NCI-H2227 (cell line): Measurements from ENCODE around the gene TCP1.
"Not testable (repeated sequence)": the region's sequence is repeated elsewhere in the genome, so short reads cannot be mapped to it uniquely, and the experiment has no call there.

Experiments
- DNase-seq: peaks from one replicate; lab custom pipeline; 2025; ENCODE audit not compliant: unreplicated experiment; lab: John Stamatoyannopoulos, UW

Gene TCP1

DNA sequence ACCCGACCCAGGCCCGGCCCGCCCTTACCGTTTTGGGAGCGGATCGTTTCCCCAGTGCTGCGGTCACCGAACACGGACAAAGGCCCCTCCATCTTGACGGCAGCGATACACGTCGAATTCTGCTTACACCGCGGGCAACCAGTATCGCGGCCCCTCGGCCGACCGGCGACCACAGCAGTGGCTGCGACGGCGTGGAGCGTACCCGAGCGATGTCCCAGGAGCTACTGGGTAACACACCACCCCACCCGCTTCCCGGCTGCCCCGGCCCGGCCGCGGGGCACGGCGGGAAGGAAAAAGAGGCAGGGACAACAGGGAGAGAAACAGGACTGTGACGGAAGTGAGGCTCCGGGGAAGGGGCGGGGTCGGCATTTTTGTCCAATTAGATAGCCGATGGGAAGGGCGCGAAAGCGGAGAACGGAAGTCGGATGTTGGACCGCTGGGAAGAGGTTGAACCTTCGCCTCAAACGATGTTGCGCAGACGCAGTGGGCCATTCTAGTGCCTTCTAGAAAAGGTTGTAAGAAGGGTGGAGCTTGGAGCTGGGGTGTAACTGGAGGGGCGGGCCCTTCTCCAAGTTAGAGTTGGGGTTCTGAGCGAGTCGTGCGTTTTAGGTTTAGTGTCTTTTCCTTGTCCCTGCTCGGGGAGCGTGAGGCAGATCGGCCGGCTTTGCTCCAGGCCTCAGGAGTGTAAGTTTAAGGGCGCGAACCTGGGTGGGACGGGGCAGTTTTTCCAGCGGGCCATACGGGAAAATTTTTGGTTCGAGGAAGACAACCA is at the start of gene TCP1:
Gene TCP1, minus strand, starts transcription at position 226 of the 772 bp plus-strand sequence. Its CDS starts 134 bp downstream, at position 92.
- peak; percentile 98 for DNase-seq

DNA sequence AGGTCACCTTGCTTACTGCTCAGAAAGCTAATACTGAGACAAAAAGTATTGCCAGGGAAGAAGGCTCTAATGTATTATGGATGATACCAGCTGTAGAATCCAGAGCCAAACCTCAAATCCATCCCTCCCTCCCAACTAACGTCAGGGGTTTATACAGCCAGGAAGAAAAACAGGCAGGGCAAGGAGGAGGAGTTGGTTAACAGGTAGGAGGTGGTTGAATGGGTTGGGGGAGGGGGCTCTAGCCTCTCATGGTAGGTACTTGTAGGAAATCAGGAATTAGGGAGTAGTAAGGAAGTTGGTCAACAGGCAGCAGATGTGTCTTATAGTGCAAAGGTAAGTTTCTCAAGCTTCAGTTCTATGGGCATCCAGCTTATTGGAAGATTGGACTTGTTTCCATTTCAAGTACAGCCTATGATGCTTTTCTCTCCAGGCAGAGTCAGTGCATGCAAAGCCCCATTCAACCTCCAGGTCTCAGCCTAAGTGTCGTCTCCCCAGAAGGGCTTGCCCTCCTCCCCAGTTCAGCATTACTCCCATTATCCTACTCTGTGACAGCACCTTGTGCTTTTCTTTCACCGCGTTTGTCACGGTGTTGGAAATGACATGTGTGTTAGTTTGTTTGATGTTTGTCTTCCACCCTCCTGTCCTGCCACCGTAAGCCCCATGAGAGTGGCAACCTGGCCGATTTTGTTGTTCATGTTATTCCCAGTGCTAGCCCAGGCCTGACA is 48.8 kb upstream of the TCP1 start:
- DNase-seq, result no peak

DNA sequence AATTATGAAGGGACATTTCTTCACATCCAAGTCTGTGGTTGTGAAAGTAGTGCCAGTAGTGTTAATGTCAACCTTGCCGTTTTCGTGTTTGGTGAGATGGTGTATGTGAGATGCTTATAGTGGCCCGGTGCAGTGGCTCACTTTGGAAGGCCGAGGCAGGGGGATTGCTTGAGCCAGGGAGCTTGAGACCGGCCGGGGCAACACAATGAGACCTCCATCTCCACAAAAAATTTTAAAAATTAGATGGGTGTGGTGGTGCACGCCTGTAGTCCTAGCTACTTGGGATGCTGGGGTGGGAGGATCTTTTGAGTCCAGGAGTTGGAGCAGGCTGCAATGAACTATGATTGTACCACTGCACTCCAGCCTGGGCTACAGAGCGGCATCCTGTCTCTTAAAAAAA is 48.1 kb upstream of the TCP1 start:
- no peak for DNase-seq

DNA sequence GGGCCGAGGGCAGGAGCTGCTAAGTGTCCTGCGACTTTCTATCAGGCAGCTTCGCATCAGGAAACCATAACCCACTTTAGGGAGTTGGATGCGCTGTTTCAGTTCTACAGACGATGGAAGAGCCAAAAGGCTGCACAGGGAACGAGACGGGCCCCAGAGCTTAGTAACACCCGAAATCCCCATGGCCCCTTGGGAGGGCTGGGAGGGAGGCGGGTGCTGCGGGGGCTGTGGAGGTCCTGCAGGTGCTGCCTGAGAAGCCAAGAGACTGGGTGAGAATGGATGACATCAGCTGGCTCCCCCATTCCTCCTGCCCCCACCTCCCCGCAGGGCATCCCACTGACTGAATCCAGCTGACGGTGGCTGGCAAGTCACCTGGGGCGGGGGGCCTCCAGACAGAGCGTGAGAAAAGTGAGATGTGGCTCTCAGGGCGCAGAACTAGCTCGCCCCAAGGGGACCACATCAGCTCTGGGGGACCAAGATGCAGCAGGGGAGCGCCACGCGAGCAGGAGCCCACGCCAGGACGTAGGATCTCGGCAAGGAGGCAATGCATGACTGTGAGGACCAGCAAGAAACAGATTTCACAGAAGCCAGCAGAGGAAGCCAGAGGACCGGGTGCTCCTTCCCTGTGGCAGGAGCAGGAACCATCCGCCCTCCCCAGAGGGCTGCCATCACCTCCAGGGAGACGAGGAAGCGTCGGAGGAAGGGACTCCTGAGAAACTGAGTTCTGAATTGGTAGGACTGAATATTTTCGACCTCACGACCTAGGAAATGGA is 47.5 kb upstream of the TCP1 start:
- DNase-seq, result no peak

DNA sequence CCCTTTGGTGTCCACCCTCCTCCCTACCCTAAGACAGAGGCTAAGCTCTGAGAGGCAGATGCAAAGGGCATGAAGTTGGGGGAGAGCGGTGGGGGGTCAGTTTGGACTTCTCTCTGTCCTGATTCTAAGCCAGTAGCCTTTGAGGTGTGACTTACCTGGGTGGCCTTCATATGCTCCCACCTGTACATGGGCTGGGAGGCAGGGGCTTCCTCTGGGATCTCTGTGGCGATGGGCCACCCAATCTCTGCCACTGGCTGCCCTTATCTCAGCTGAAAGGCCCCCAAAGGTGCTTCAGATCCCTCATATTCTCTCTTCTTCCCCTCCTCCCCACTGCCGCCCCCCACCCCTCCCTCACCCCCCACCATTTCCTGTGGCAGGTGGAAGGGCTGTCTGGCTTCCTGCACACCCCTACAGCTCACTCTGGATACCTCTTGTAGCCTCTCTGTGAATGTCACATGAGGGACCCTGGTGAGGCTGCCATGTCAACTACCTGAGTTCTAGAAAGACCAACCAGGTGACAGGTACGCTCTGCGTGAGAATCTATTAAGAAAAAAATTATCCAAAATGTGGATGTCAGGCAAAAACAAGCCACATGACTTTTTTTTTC is 44.7 kb upstream of the TCP1 start:
- no peak for DNase-seq

DNA sequence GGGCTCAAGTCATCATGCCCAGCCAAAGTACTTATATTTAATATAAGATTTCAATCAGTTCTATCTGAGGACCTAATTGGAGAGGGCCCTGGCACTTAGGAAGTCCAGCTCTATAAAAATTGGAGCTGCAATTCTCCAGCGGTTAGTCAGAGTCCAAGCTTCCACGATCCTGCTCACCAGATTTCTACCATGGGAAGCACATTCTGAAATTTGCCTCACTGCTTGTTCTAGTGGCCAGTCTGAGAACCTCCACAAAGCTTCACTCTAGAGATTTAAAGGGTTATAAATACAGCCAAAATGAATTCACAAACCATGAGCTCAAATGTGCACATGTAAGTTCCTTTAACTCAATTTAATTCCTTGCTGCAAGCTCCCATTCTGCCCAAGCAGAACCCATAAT is 44.2 kb upstream of the TCP1 start:
- no peak for DNase-seq

DNA sequence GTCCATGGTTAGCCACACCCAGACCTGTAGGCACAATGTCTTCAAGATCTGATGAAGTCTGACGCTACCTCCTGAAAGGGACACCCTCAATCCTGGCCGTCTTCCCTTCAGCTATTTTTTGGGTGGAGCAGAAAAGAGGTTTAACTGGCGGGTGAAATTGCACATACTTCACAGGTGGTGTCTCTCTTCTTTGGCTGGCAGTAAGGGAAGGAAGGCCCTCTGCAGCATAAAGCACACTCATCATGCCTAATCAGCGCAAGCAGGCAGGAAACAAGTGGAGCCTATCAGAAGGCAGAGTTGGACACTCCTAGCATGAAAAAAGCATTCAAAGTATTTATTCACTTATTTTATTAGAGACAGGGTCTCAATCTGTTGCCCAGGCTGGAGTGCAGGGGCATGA is 43.5 kb upstream of the TCP1 start:
- no peak for DNase-seq

DNA sequence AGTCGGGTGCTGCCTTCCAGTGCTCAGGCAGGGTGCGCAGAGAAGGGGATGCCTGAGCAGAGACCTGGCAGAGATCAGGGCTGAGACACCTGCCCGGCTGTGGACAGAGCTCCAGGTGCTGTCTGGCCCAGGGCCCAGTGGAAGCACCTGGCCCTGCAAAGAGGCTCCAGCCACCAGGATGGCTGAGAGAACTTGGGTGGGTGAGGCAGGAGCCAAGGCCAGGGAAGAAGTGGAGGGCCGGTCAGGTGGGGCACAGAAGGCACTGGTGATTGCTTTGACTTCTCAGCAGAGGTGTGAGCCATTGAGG is 41.9 kb upstream of the TCP1 start:
- no peak for DNase-seq

DNA sequence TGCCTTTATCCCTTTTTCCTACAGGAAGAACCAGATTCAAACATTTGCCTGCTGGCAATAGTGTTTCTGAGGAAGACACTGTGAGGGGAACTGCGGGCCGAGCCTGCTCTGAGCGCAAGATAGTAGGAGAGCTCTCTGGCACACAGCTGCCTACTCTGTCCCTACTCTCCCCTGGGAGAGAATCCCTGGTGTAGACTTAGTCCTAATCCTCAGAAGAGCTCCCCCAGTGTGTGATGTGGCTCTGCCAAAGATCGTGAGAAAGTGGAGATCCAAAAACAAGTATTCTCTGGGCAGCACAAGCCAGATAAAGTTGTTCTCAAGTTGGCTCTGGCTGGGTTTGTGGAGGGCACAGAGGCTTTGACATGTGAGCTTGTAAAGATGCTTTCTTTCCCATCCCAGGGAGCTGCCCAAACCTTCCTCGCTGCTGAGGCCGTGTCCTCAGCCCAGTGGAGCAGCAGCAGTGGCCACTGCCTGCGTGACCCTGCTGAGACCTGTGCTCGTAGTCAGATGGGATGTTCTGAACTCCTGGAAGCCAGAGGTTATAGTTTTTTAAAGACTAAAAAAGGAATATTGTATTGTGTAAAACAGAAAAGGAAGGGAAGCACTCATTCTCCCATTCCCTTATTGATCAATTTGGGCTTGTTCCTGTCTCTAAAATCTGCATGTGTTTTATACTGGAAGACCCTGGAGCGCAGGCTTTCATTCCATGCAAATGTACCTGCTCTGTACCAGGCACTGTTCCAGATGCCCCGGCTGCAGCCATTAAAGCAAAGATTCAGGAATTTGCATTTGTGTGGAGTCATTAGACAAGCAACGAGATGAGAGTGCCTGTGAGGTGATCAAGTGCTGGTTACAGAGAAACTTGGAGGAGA is 41.3 kb upstream of the TCP1 start:
- DNase-seq, result no peak

DNA sequence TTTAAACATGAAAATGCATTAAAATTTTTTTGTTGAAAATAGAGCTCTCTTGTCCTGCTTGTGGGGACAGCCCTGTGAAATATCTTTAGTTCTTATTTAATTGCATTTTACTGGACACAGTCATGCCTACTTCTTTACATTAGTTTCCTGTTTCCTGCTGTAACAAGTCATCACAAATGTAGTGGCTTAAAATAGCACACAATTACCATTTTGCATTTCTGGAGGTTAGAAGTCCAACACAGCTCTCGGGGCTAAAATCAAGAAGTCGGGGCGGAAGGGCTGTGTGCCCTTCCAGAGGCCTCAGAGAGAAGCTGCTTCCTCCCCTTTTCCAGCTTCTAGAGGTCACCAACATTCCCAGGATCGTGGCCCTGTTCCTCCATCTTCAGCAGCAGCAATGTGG is 40.1 kb upstream of the TCP1 start:
- DNase-seq, result no peak

DNA sequence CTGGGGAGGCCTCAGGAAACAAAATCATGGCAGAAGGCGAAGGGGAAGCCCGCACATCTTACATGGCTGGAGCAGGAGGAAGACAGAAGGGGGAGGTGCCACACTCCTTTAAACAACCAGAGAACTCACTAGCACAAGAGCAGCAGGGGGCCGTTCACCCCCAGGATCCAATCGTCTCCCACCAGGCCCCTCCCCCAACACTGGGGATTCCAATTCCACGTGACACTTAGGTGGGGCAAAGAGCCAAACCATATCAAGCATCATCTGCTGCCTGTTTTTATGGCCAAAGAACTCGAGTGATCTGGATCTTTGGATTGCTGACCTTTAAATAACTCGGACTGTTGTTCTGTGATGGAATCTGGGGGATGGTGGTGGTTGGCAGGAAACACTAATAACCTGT is 38.7 kb upstream of the TCP1 start:
- no peak for DNase-seq

DNA sequence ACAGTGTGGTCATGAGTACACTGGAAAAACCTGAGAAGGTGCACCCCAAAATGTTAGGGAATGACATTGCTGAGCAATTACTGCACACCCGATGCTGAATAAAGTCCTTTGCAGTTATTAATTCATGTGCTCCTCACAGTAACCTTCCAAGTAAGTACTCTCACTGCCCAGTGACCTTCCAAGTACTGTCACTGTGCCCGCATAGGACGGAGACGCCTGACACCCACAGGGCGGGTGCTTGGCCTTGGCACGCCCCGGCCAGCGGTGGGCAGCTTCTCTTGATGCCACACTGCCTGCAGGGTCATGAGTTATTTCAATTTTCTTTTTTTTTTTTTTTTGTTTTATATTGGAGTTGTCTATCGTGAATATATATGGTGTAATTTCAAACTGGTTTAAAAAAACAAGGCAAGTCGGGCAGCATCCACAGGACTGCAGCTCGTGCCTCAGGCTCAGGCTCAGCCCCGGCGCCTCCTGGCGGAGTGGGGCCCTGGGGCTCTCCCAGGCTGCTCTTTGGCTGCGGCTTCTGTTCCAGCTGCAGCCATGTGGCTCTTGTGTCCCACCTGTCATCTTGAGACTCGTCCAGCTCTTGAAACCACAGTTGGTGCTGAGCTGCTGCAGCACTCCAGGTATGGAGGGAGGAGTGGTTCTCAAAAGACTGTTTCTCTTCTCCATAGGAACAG is 37.7 kb upstream of the TCP1 start:
- no peak for DNase-seq

DNA sequence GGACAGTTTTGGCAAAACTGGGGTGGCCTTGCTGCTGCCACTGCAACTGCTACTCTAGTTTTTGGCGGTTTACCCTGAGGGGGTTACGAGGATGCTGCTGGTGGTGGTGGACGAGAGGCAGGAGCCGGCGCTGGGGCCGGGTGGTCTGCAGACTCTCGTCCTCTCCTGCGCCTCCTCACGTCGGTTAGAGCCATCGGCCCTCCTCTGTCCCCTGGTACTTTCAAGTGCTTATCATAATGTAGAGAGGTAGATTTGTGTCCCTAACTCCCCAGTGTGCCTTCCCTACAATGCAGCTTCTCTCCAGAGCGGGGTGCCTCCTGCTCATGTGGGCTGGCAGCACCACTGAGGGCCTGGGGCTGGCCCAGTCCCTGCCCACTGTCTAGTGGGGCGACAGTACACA is 36.6 kb upstream of the TCP1 start:
- no peak for DNase-seq

DNA sequence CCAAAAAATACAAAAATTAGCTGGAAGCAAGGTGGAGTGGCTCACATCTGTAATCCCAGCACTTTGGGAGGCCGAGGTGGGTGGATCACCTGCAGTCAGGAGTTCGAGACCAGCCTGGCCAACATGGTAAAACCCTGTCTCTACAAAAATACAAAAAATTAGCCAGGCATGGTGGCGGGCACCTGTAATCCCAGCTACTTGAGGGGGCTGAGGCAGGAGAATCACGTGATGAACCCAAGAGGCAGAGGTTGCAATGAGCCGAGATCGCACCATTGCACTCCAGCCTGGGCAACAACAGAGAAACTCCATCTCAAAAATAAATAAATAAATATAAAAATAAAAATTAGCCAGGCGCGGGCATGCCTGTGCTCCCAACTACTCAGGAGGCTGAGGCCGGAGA is 35.3 kb upstream of the TCP1 start:
- not testable (repeated sequence) for DNase-seq

DNA sequence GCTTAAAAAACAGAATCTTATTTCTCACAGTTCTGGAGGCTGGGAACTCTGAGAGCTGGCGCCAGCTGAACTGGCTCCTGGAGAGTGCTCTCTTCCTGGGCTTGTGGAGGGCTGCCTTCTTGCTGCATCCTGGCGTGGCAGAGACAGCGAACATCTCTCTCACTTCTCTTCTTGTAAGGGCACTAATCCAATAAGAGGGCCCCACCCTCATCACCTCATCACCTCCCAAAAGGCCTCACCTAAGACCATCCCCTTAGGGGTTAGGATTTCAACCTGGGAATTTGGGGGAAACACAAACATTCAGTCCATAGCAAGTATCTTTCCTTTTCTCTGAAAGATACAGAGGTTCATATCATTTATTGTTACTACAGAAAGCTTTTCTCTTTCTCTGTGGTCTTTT is 34.6 kb upstream of the TCP1 start:
- DNase-seq, result no peak

DNA sequence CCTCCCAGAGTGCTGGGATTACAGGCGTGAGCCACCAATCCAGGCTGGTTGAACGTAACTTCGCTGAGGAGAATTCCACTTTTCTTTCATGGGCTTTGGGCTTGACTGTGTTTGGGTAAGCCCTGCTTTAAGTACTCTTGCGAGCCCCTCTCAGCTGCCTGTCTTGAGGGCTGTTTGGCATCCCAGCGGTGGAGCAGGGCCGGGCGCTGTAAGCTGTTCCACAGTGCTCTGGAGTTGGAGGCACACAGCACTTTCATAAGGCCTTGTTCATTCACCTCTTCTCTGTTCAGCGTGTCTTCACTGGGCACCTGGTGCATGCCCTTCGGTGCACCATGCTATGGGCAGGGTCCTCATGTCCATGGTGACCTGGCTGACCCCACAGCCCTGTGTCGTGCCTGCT is 32.3 kb upstream of the TCP1 start:
- DNase-seq, result no peak

DNA sequence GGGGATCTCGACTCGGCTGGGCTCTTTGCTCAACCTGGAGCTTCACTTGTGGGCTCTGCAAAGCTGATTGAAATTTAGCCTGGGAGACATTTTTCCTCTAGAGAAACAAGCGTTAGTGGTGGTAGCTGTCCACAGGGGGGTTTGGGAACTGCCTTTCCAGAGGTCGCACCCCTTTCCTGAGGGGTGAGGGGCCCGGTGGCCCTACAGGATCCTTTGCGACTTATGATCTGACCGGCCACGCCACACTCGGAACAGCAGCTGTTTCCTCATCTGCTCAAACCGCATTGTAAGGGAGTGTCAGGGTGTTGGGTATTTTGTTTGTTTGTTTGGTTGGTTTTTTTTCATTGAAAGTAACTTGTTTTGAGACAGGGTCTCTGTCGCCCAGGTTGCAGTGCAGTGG is 31.7 kb upstream of the TCP1 start:
- no peak for DNase-seq

DNA sequence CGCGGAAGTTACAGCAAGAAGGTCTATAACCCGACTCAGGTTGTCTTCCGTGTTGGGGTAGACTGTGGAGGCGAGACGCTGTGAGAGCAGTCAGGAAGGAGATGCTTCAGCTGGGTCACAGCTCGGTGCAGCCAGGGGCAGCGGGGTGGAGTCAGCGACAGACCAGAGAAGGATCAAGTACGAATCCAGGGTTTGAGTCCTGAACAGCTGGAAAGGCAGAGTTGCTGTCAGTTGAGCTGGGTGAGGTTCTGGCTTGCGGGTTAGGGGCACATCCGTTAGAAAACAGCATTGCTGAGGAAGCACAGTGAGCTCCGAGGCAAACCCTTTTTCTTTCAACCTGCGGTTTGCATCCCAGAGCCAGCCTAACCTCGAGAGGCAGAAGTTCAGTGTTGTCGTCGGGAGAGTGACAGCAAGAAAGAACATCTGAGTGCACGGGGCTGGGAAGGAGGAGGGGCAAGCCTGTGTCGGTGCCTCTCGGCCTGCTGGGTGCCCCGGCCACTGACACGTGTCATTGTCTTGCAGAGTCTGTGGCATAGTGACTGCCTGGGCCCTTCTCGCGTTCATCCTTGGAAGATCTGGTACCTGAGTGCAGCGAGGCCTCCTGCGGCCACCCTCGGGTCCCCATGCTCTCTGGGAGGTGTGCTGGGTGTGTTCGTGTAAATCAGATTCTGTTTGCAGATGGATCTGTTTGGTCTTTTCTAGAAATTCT is 30.7 kb upstream of the TCP1 start:
- DNase-seq, result no peak

DNA sequence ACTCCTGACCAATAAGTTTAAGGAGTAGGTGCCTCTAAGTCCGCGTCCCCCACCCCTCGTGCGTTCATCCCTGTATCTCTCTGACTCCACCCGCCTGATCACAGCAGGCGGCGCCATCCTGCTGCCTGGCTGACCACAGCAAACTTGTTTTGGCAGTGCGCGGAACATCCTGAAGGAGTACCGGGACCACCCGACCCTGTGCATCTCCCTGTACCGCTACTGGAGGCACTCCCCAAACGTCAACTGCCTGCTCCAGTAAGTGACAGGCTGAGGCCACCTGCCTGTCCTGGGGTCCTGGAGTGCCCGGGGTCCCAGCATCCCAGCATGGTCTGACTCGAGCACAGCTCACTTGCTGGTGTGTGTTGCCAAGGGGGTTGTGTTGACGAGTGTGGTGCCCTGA is 29.7 kb upstream of the TCP1 start:
- DNase-seq, result no peak
